HepG2 (cell line): Measurements from ENCODE around the gene FITM2. TPM values are rescaled to one million over a fixed set of nuclear protein-coding genes. Genes with fewer than 3 reads are reported as not detected.

Experiments used
- ARNT2 ChIP-seq: sonication (generic); formaldehyde crosslinking; IDR thresholded peaks from 2 replicates; pipeline ENCODE4 v1.8.0; 2022; ENCODE audit warnings: mild to moderate bottlenecking, low read depth, missing genetic modification reagents, moderate library complexity
- BRCA1 ChIP-seq: sonication (generic); formaldehyde crosslinking; IDR thresholded peaks from 2 replicates; pipeline ENCODE4 v1.4.0; 2020; ENCODE audit warnings: missing genetic modification reagents
- KDM5B ChIP-seq: sonication (generic); formaldehyde crosslinking; IDR thresholded peaks from 2 replicates; pipeline ENCODE4 v1.4.0; 2020; ENCODE audit warnings: missing genetic modification reagents, mild to moderate bottlenecking, borderline replicate concordance
- MAFK ChIP-seq, 2 experiments: IDR thresholded peaks in 1 of 2; conservative IDR thresholded peaks in 1 of 2; 2 replicates each; pipeline ENCODE4 v1.6.1; 2011; ENCODE audit warnings: improper control_type of control experiment in 2 of 2, low read length in 2 of 2
- RXRA ChIP-seq: sonication (generic); formaldehyde crosslinking; IDR thresholded peaks from 2 replicates; pipeline ENCODE4 v1.5.1; 2020; ENCODE audit warnings: missing genetic modification reagents
- XRCC5 ChIP-seq: fragments of 200-400 bp; formaldehyde crosslinking; optimal IDR thresholded peaks from 2 replicates; pipeline ENCODE3; 2017; ENCODE audit warnings: mild to moderate bottlenecking, low read length
- ZMYM4 ChIP-seq: sonication (generic); formaldehyde crosslinking; IDR thresholded peaks from 2 replicates; pipeline ENCODE4 v1.8.1; 2023; ENCODE audit warnings: mild to moderate bottlenecking, missing genetic modification reagents
- ZSCAN29 ChIP-seq: sonication (generic); formaldehyde crosslinking; conservative IDR thresholded peaks from 2 replicates; pipeline ENCODE4 v1.4.0; 2020; ENCODE audit warnings: mild to moderate bottlenecking, missing genetic modification reagents
- polyA plus RNA-seq, 8 experiments: library from polyadenylated mRNA; depleted of rRNA in 3 of 8; stranded (reverse) in 7 of 8; unstranded in 1 of 8; fragments of >200 nt; fragmentation: Illumina TruSeq in 4 of 8; extraction: Trizol in 4 of 8; gene quantifications; 2 replicates each; pipeline versions ENCODE4 v1.2.1 to v1.2.3, GENCODE V29; 2011 to 2016; ENCODE audit warnings: low read depth in 4 of 8, missing spikeins in 1 of 8, mixed read lengths in 1 of 8; ENCODE audit not compliant: insufficient read depth in 1 of 8
- total RNA-seq, 5 experiments: library from RNA; depleted of rRNA; stranded (reverse); fragments of >200 nt; fragmentation: Illumina TruSeq; extraction: Trizol; gene quantifications; 2 replicates each; pipeline ENCODE4 v1.2.3, GENCODE V29; 2016; ENCODE audit warnings: low read depth in 1 of 5
- TF ChIP-seq, protein P1 (sequence below), 2 experiments: fragments of 450-650 bp in 1 of 2; sonication (generic) in 1 of 2; formaldehyde crosslinking in 1 of 2; IDR thresholded peaks; 2 replicates each; pipeline versions ENCODE4 v1.6.1 to v1.8.0; 2016 to 2022; ENCODE audit warnings: antibody characterized with exemption in 1 of 2, mild to moderate bottlenecking in 1 of 2, missing genetic modification reagents in 1 of 2
- TF ChIP-seq, protein P2 (sequence below): sonication (generic); formaldehyde crosslinking; IDR thresholded peaks from 2 replicates; pipeline ENCODE4 v1.5.1; 2020; ENCODE audit warnings: missing genetic modification reagents, mild to moderate bottlenecking, borderline replicate concordance
- TF ChIP-seq, protein P3 (sequence below): sonication (generic); formaldehyde crosslinking; IDR thresholded peaks from 2 replicates; pipeline ENCODE4 v1.5.1; 2020; ENCODE audit warnings: mild to moderate bottlenecking, missing genetic modification reagents, moderate library complexity
- TF ChIP-seq, protein P4 (sequence below): sonication (generic); formaldehyde crosslinking; conservative IDR thresholded peaks from 2 replicates; pipeline ENCODE4 v1.8.0; 2022; ENCODE audit warnings: low read depth, missing genetic modification reagents

Gene FITM2
- total and polyA plus RNA-seq, 2 of the 13 experiments (the other 11 are each of a cell fraction or from before 2014, with no cell fraction given), result 9.6 to 24.5 TPM

DNA sequence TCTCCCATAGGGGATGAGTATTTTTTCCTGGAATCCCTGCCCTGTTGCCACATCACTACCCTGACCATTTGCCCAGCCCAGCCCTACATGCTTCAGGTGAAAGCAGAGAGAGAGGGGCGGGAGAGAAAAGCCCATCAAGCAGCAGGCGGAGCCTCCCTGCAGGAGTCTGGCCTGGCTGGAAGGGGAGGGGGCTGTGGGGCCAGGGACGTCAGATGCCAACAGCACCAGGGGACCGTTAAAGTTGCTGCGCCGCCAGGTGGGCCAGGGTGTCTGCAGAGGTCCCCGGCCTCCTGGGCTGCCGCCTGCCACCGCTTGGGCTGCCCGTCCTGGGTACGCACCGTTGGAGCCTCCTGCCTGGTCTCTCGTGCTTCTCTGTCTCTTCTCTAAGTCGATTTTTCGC lies 25.1 kb upstream of the FITM2 start (continued):
- TF ChIP-seq, protein P1, sequence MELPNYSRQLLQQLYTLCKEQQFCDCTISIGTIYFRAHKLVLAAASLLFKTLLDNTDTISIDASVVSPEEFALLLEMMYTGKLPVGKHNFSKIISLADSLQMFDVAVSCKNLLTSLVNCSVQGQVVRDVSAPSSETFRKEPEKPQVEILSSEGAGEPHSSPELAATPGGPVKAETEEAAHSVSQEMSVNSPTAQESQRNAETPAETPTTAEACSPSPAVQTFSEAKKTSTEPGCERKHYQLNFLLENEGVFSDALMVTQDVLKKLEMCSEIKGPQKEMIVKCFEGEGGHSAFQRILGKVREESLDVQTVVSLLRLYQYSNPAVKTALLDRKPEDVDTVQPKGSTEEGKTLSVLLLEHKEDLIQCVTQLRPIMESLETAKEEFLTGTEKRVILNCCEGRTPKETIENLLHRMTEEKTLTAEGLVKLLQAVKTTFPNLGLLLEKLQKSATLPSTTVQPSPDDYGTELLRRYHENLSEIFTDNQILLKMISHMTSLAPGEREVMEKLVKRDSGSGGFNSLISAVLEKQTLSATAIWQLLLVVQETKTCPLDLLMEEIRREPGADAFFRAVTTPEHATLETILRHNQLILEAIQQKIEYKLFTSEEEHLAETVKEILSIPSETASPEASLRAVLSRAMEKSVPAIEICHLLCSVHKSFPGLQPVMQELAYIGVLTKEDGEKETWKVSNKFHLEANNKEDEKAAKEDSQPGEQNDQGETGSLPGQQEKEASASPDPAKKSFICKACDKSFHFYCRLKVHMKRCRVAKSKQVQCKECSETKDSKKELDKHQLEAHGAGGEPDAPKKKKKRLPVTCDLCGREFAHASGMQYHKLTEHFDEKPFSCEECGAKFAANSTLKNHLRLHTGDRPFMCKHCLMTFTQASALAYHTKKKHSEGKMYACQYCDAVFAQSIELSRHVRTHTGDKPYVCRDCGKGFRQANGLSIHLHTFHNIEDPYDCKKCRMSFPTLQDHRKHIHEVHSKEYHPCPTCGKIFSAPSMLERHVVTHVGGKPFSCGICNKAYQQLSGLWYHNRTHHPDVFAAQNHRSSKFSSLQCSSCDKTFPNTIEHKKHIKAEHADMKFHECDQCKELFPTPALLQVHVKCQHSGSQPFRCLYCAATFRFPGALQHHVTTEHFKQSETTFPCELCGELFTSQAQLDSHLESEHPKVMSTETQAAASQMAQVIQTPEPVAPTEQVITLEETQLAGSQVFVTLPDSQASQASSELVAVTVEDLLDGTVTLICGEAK (IDR thresholded peaks at IDR 0.05), result no peak
- TF ChIP-seq, protein P1 (CRISPR knock-in tag; IDR thresholded peaks at IDR 0.05), result no peak
- TF ChIP-seq, protein P2, sequence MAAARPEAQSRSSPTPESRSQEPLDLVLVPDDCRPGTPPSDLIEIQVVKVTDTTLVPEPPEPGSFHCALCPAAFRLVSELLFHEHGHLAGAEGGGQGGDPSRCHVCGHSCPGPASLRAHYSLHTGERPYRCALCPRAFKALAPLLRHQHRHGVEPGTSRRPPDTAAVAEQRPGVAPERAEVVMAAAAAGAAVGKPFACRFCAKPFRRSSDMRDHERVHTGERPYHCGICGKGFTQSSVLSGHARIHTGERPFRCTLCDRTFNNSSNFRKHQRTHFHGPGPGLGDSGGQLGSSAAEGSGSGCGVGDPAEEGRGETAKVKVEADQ (CRISPR knock-in tag), result no peak
- no peak for TF ChIP-seq ARNT2 (CRISPR knock-in tag)
- TF ChIP-seq, protein P3, sequence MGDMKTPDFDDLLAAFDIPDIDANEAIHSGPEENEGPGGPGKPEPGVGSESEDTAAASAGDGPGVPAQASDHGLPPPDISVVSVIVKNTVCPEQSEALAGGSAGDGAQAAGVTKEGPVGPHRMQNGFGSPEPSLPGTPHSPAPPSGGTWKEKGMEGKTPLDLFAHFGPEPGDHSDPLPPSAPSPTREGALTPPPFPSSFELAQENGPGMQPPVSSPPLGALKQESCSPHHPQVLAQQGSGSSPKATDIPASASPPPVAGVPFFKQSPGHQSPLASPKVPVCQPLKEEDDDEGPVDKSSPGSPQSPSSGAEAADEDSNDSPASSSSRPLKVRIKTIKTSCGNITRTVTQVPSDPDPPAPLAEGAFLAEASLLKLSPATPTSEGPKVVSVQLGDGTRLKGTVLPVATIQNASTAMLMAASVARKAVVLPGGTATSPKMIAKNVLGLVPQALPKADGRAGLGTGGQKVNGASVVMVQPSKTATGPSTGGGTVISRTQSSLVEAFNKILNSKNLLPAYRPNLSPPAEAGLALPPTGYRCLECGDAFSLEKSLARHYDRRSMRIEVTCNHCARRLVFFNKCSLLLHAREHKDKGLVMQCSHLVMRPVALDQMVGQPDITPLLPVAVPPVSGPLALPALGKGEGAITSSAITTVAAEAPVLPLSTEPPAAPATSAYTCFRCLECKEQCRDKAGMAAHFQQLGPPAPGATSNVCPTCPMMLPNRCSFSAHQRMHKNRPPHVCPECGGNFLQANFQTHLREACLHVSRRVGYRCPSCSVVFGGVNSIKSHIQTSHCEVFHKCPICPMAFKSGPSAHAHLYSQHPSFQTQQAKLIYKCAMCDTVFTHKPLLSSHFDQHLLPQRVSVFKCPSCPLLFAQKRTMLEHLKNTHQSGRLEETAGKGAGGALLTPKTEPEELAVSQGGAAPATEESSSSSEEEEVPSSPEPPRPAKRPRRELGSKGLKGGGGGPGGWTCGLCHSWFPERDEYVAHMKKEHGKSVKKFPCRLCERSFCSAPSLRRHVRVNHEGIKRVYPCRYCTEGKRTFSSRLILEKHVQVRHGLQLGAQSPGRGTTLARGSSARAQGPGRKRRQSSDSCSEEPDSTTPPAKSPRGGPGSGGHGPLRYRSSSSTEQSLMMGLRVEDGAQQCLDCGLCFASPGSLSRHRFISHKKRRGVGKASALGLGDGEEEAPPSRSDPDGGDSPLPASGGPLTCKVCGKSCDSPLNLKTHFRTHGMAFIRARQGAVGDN, result peak; percentile 52; the same call in 1 of the 2 replicates
- TF ChIP-seq MAFK (conservative IDR thresholded peaks at IDR 0.05 in 1 of 2, IDR thresholded peaks at IDR 0.05 in 1 of 2; ENCODE audit: low read length in 2 of 2), result no peak
- TF ChIP-seq RXRA (CRISPR knock-in tag), result no peak; the same call in 1 of the 2 replicates
- peak; percentile 28; the same call in 1 of the 2 replicates for TF ChIP-seq KDM5B
- TF ChIP-seq BRCA1 (CRISPR knock-in tag), result no peak
- TF ChIP-seq XRCC5, result peak; percentile 24
- TF ChIP-seq ZSCAN29 (CRISPR knock-in tag), result no peak
- no peak for TF ChIP-seq ZMYM4 (CRISPR knock-in tag)
- TF ChIP-seq, protein P4, sequence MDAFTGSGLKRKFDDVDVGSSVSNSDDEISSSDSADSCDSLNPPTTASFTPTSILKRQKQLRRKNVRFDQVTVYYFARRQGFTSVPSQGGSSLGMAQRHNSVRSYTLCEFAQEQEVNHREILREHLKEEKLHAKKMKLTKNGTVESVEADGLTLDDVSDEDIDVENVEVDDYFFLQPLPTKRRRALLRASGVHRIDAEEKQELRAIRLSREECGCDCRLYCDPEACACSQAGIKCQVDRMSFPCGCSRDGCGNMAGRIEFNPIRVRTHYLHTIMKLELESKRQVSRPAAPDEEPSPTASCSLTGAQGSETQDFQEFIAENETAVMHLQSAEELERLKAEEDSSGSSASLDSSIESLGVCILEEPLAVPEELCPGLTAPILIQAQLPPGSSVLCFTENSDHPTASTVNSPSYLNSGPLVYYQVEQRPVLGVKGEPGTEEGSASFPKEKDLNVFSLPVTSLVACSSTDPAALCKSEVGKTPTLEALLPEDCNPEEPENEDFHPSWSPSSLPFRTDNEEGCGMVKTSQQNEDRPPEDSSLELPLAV (CRISPR knock-in tag), result no peak
